KMS-11 (cell line): ENCODE results near the gene IFI27L1.

Experiments
- H2AFZ ChIP-seq: fragments of 200-600 bp; sonication (generic); 2 replicates; pipeline ENCODE4 v1.6.1; 2016; ENCODE audit warnings: antibody characterized with exemption, mixed run types, low read depth
- H3K27ac ChIP-seq: fragments of 200-600 bp; sonication (generic); 2 replicates; pipeline ENCODE4 v1.6.1; 2016; ENCODE audit warnings: mild to moderate bottlenecking, mixed run types
- H3K27me3 ChIP-seq: fragments of 200-600 bp; sonication (generic); 2 replicates; pipeline ENCODE4 v1.6.1; 2017; ENCODE audit warnings: mild to moderate bottlenecking, low read depth, mixed run types, moderate library complexity; ENCODE audit not compliant: insufficient read depth
- H3K36me3 ChIP-seq: fragments of 200-600 bp; sonication (generic); 2 replicates; pipeline ENCODE4 v1.6.1; 2017; ENCODE audit warnings: mild to moderate bottlenecking, mixed run types; ENCODE audit not compliant: insufficient read depth
- H3K4me1 ChIP-seq: fragments of 200-600 bp; sonication (generic); 2 replicates; pipeline ENCODE4 v1.6.1; 2016; ENCODE audit warnings: mild to moderate bottlenecking, low read depth, mixed run types; ENCODE audit not compliant: poor library complexity, severe bottlenecking
- H3K4me2 ChIP-seq: fragments of 200-600 bp; sonication (generic); 2 replicates; pipeline ENCODE4 v1.7.0; 2016; ENCODE audit warnings: mild to moderate bottlenecking, mixed run types
- H3K4me3 ChIP-seq: fragments of 200-600 bp; sonication (generic); IDR thresholded peaks from 2 replicates; pipeline ENCODE4 v1.6.1; 2017; ENCODE audit warnings: low read depth, low read length, mixed read lengths; ENCODE audit not compliant: insufficient read depth
- H3K79me2 ChIP-seq: fragments of 200-600 bp; sonication (generic); 2 replicates; pipeline ENCODE4 v1.6.1; 2016; ENCODE audit warnings: low read depth, mixed run types; ENCODE audit not compliant: insufficient read depth
- H3K9ac ChIP-seq: fragments of 200-600 bp; sonication (generic); 2 replicates; pipeline ENCODE4 v1.6.1; 2016; ENCODE audit warnings: mild to moderate bottlenecking, mixed run types
- H4K20me1 ChIP-seq: fragments of 200-600 bp; sonication (generic); 2 replicates; pipeline ENCODE4 v1.6.1; 2016; ENCODE audit warnings: mild to moderate bottlenecking, mixed run types; ENCODE audit not compliant: insufficient read depth
- TF ChIP-seq, protein P1 (sequence below): fragments of 200-600 bp; sonication (generic); conservative IDR thresholded peaks from 2 replicates; pipeline ENCODE4 v1.6.1; 2017; ENCODE audit warnings: low read depth, mild to moderate bottlenecking, antibody characterized with exemption, low read length, moderate library complexity, mixed read lengths

The IFI27L1 gene

GRCh38 chr14:94098326-94098992, 17.3 kb downstream of the IFI27L1 start:
- Histone ChIP-seq H3K4me2 (no peak overlapping the region), H3K9ac (no peak overlapping the region), H3K4me1 (no peaks in the 10 kb centered on the region), H3K4me3 (no peak overlapping the region), H4K20me1 (no peaks in the 10 kb centered on the region), H3K79me2 (no peaks in the 10 kb centered on the region), H3K27me3 (no peaks in the 10 kb centered on the region), H2AFZ (no peak overlapping the region), H3K27ac (no peak overlapping the region), H3K36me3 (no peaks in the 10 kb centered on the region)
- TF ChIP-seq, protein P1, sequence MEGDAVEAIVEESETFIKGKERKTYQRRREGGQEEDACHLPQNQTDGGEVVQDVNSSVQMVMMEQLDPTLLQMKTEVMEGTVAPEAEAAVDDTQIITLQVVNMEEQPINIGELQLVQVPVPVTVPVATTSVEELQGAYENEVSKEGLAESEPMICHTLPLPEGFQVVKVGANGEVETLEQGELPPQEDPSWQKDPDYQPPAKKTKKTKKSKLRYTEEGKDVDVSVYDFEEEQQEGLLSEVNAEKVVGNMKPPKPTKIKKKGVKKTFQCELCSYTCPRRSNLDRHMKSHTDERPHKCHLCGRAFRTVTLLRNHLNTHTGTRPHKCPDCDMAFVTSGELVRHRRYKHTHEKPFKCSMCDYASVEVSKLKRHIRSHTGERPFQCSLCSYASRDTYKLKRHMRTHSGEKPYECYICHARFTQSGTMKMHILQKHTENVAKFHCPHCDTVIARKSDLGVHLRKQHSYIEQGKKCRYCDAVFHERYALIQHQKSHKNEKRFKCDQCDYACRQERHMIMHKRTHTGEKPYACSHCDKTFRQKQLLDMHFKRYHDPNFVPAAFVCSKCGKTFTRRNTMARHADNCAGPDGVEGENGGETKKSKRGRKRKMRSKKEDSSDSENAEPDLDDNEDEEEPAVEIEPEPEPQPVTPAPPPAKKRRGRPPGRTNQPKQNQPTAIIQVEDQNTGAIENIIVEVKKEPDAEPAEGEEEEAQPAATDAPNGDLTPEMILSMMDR: no peak

- no peaks in the 10 kb centered on the region for H3K27me3 ChIP-seq
Measured at GRCh38 chr14:94099006-94099405, 17.9 kb downstream of the IFI27L1 start.

DNA sequence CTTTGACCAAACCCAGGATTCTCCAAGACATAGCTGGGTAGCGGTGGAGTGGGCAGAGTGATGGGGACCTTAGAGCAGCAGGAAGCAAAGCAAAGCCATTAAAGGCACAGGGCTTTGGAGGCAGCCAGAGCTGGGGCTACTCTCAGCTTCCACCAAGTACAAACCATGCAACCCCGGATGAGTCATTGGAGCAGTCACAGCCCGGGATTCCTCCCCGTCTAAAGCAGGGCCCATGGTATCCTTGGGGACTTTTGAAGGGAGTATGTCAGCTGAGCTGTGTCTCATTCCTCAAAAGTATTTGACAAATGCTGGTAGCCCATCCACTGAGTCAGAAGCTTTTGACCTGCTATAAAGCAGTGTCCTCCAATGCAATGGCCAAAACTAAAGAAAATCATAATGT, 19.7 kb downstream of the IFI27L1 start:
- H3K79me2 ChIP-seq: no peaks in the 10 kb centered on the region
- H3K27me3 ChIP-seq: no peaks in the 10 kb centered on the region
- no peak overlapping the region for H3K27ac ChIP-seq
- H4K20me1 ChIP-seq: no peaks in the 10 kb centered on the region
- H3K4me2 ChIP-seq: no peak overlapping the region
- no peak overlapping the region for H2AFZ ChIP-seq
- TF ChIP-seq, protein P1: no peak
- H3K4me1 ChIP-seq: no peaks in the 10 kb centered on the region
- H3K4me3 ChIP-seq: no peak overlapping the region
- H3K9ac ChIP-seq: no peak overlapping the region
- no peaks in the 10 kb centered on the region for H3K36me3 ChIP-seq

More at GRCh38 chr14:94099006-94099405, 17.9 kb downstream of the IFI27L1 start:
- no peaks in the 10 kb centered on the region for H4K20me1 ChIP-seq
- H3K4me2 ChIP-seq: no peak overlapping the region
- H2AFZ ChIP-seq: no peak overlapping the region
- H3K36me3 ChIP-seq: no peaks in the 10 kb centered on the region
- H3K4me1 ChIP-seq: no peaks in the 10 kb centered on the region
- H3K4me3 ChIP-seq: no peak overlapping the region
- no peaks in the 10 kb centered on the region for H3K79me2 ChIP-seq
- H3K27ac ChIP-seq: no peak overlapping the region
- H3K9ac ChIP-seq: no peak overlapping the region
- TF ChIP-seq, protein P1: no peak

DNA sequence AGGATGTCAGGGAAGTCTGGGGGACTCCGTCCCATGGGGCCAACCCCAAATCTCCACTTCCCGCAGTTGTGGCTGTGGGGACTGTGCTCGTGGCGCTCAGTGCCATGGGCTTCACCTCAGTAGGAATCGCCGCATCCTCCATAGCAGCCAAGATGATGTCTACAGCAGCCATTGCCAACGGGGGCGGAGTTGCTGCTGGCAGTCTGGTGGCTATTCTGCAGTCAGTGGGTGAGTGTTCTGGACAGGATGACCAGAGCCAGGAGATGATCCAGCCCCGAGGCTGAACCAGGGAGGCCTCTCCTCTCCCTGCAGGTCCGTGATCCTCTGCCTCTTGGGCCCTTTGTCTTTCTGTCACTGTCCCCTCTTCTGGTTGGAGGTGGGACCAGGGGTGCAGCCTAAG, 20.6 kb downstream of the IFI27L1 start:
- TF ChIP-seq, protein P1: no peak
- Histone ChIP-seq H3K9ac (no peak overlapping the region), H3K27ac (no peak overlapping the region), H3K4me2 (no peak overlapping the region), H3K4me1 (no peaks in the 10 kb centered on the region), H4K20me1 (no peaks in the 10 kb centered on the region), H2AFZ (no peak overlapping the region), H3K36me3 (no peaks in the 10 kb centered on the region), H3K27me3 (no peaks in the 10 kb centered on the region), H3K4me3 (no peak overlapping the region), H3K79me2 (no peaks in the 10 kb centered on the region)
